ENCODE data around the gene IL22RA1.

IL22RA1 gene

GRCh38 chr1:24142546-24143534, at the start of gene IL22RA1:
IL22RA1 (minus strand) TSS chr1:24143140; CDS start chr1:24143082, 58 bp downstream.
- no peaks in the 10 kb centered on the region for H3K27me3 ChIP-seq (ENCODE audit: control insufficient read depth, insufficient read depth, low read length)
- no peaks in the 10 kb centered on the region for H3K36me3 ChIP-seq (ENCODE audit: control insufficient read depth, insufficient read depth, low read length)
- H3K27ac ChIP-seq (ENCODE audit: low read depth, low read length) = no peak within 1 kb of the TSS
- H3K4me3 ChIP-seq (ENCODE audit: low read length) = peak within 1 kb of the TSS; percentile 69
- H3K4me1 ChIP-seq (ENCODE audit: control insufficient read depth, insufficient read depth, low read length) = no peaks in the 10 kb centered on the region
- no peak within 1 kb of the TSS for H3K9ac ChIP-seq (ENCODE audit: low read length)

- Histone ChIP-seq H3K36me3 (ENCODE audit: control insufficient read depth, insufficient read depth, low read length) (no peaks in the 10 kb centered on the region), H3K27ac (ENCODE audit: low read depth, low read length) (no peak overlapping the region), H3K4me1 (ENCODE audit: control insufficient read depth, insufficient read depth, low read length) (no peaks in the 10 kb centered on the region), H3K4me3 (ENCODE audit: low read length) (no peak overlapping the region), H3K9ac (ENCODE audit: low read length) (no peak overlapping the region), H3K27me3 (ENCODE audit: control insufficient read depth, insufficient read depth, low read length) (peaks cover 2% of the 10 kb centered on the region)
Measured at GRCh38 chr1:24191860-24192259, 48.9 kb upstream of the IL22RA1 start.

DNA sequence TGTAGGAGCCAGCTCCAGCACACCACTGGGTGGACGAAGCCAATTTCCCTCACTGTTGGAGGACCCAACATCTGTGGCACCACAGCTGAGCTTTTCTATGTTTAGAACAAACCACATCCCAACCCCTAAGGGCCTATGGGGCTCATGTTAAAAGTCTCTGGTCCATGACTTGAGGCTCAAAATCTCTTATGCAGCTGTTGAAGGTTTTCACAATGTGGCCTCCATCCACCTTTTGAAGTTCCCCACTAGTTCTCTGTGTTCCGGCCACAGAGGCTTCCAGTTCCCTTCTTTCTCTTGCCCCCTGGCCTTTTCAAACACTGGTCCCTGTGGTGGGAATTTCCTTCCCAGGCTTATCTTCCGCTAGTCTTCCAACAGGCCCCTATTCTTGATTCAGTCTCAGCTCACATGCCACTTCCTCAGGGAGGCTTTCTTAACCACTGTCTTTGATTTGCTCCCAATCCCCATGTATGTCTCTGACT, 48.1 kb upstream of the IL22RA1 start:
- no peaks in the 10 kb centered on the region for H3K4me1 ChIP-seq (ENCODE audit: control insufficient read depth, insufficient read depth, low read length)
- no peak overlapping the region for H3K9ac ChIP-seq (ENCODE audit: low read length)
- peaks cover 2% of the 10 kb centered on the region for H3K27me3 ChIP-seq (ENCODE audit: control insufficient read depth, insufficient read depth, low read length)
- no peak overlapping the region for H3K4me3 ChIP-seq (ENCODE audit: low read length)
- no peaks in the 10 kb centered on the region for H3K36me3 ChIP-seq (ENCODE audit: control insufficient read depth, insufficient read depth, low read length)
- no peak overlapping the region for H3K27ac ChIP-seq (ENCODE audit: low read depth, low read length)

DNA sequence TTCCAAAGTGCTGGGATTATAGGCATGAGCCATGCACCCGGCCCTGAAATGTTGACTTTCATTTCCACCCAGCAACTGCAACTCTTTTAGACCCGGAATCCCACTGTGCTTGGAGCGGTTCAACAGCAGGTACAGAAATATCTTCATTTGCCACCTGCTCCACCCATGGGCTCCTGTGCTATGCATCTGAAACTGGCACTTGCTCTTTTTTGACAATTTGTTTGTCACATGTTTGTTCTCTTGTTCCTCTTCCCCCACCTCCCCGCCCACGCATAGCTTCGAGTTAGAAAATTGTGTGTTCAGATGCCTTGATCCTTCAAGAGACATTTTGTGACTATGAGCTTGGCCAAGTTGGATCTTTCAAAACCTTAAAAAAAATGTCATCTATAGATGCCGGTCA, 46.6 kb upstream of the IL22RA1 start:
- no peak overlapping the region for H3K4me3 ChIP-seq (ENCODE audit: low read length)
- H3K36me3 ChIP-seq (ENCODE audit: control insufficient read depth, insufficient read depth, low read length) = no peaks in the 10 kb centered on the region
- H3K9ac ChIP-seq (ENCODE audit: low read length) = no peak overlapping the region
- H3K4me1 ChIP-seq (ENCODE audit: control insufficient read depth, insufficient read depth, low read length) = no peaks in the 10 kb centered on the region
- peaks cover 2% of the 10 kb centered on the region for H3K27me3 ChIP-seq (ENCODE audit: control insufficient read depth, insufficient read depth, low read length)
- H3K27ac ChIP-seq (ENCODE audit: low read depth, low read length) = no peak overlapping the region

DNA sequence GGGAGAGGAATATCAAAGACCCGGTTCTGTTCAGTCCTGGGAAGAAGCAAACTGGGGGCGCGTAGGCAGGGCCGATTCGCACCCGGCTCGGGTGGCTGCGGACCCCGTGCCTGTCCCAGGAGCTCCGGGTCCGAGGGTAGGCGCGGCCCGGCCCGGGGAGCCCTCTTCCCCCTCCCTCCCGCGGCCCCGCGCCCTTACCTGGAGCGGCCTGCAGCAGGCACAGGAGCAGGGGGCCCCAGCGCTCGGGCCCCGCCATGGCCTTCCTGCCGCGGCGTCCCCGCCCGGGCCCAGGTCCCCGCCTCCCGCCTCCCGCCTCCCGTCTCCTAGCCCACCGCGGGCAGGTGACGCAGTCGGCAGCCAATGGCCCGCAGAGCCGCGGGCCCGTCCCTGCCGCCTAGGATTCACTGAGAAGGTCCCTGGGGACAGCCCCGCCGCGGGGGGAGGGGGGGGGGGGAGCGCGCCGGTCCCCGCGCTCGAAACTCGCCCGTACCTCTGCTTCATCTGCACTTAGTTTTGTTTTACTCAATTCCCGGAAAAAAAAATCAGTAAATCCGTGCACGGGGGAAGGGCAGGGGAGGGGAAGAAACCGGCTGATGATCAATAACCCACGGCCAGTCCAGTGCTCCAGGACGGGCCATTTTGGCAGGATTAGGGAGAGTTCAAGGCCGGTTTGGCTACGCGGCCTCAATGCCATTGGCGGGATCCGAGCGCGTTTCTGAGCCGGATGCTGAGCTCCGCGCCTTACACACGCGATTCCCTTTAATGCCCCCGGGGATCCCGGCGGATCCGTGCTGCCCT, 44.3 kb upstream of the IL22RA1 start, which contains the start of gene IFNLR1:
TSS of gene IFNLR1 (minus strand) at position 297 of the 798 bp plus-strand sequence. CDS start at position 256, 41 bp downstream.
- Histone ChIP-seq H3K4me3 (ENCODE audit: low read length) (peak within 1 kb of the TSS; percentile 84), H3K27ac (ENCODE audit: low read depth, low read length) (no peak within 1 kb of the TSS), H3K9ac (ENCODE audit: low read length) (no peak within 1 kb of the TSS), H3K36me3 (ENCODE audit: control insufficient read depth, insufficient read depth, low read length) (no peaks in the 10 kb centered on the region), H3K4me1 (ENCODE audit: control insufficient read depth, insufficient read depth, low read length) (no peaks in the 10 kb centered on the region), H3K27me3 (ENCODE audit: control insufficient read depth, insufficient read depth, low read length) (peaks cover 2% of the 10 kb centered on the region)

DNA sequence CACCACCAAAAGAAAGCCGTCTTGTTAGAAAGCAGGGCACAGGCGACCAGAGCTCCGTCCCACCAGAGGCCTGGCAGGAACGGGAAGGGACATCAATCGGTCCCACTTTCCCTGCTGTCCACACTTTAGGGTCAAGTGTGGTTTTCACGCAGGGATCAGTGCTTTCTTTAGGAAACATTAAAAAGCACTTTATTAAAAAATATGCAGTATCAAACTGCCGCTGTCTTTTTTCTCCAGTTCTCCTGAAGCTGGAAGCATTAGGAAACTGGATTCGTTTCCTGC, 43.7 kb upstream of the IL22RA1 start:
- H3K27ac ChIP-seq (ENCODE audit: low read depth, low read length) = no peak overlapping the region
- H3K9ac ChIP-seq (ENCODE audit: low read length) = no peak overlapping the region
- no peaks in the 10 kb centered on the region for H3K4me1 ChIP-seq (ENCODE audit: control insufficient read depth, insufficient read depth, low read length)
- H3K36me3 ChIP-seq (ENCODE audit: control insufficient read depth, insufficient read depth, low read length) = no peaks in the 10 kb centered on the region
- H3K4me3 ChIP-seq (ENCODE audit: low read length) = peak overlapping the region; percentile 84
- peaks cover 2% of the 10 kb centered on the region for H3K27me3 ChIP-seq (ENCODE audit: control insufficient read depth, insufficient read depth, low read length)

DNA sequence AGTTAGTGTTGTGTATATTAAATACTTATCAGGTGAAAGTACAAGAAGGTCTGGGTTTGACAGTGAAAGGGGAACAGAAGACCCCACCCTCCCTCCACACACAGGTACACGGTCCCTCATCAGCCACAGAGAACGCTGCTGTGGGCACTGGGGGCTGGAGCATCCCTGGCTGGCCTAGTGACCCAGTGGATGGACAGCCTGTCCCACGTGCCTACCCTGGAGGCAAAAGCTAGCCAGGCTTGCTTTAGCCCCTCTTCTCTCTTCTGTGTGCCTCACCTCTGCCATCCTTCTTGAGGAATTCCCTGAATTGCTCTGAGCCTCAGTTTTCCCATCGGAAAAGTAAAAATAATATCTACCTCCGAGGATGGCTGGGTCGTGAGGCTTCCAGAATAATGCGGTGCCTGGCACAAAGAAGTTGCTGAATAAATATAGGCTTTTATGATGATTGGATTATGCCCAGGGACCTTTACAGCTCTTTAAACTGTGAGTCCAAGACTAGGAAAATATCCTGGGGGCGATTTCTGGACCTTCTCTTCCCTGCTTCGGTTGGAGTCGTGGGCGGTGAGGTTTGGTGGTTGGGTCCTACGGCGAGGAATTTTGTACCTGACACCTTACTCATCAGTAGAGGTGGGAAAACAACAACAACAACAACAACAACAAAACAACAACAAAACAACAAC, 43.2 kb upstream of the IL22RA1 start:
- H3K4me1 ChIP-seq (ENCODE audit: control insufficient read depth, insufficient read depth, low read length) = no peaks in the 10 kb centered on the region
- no peak overlapping the region for H3K9ac ChIP-seq (ENCODE audit: low read length)
- H3K4me3 ChIP-seq (ENCODE audit: low read length) = peak overlapping the region; percentile 84
- H3K27me3 ChIP-seq (ENCODE audit: control insufficient read depth, insufficient read depth, low read length) = peaks cover 2% of the 10 kb centered on the region
- no peak overlapping the region for H3K27ac ChIP-seq (ENCODE audit: low read depth, low read length)
- H3K36me3 ChIP-seq (ENCODE audit: control insufficient read depth, insufficient read depth, low read length) = no peaks in the 10 kb centered on the region

GRCh38 chr1:24185076-24185475, 42.1 kb upstream of the IL22RA1 start:
- H3K4me3 ChIP-seq (ENCODE audit: low read length) = no peak overlapping the region
- no peaks in the 10 kb centered on the region for H3K36me3 ChIP-seq (ENCODE audit: control insufficient read depth, insufficient read depth, low read length)
- no peaks in the 10 kb centered on the region for H3K4me1 ChIP-seq (ENCODE audit: control insufficient read depth, insufficient read depth, low read length)
- H3K27ac ChIP-seq (ENCODE audit: low read depth, low read length) = no peak overlapping the region
- H3K9ac ChIP-seq (ENCODE audit: low read length) = no peak overlapping the region
- H3K27me3 ChIP-seq (ENCODE audit: control insufficient read depth, insufficient read depth, low read length) = peaks cover 2% of the 10 kb centered on the region

- no peak overlapping the region for H3K9ac ChIP-seq (ENCODE audit: low read length)
- H3K4me3 ChIP-seq (ENCODE audit: low read length) = no peak overlapping the region
- no peaks in the 10 kb centered on the region for H3K27me3 ChIP-seq (ENCODE audit: control insufficient read depth, insufficient read depth, low read length)
- no peaks in the 10 kb centered on the region for H3K4me1 ChIP-seq (ENCODE audit: control insufficient read depth, insufficient read depth, low read length)
- no peak overlapping the region for H3K27ac ChIP-seq (ENCODE audit: low read depth, low read length)
- no peaks in the 10 kb centered on the region for H3K36me3 ChIP-seq (ENCODE audit: control insufficient read depth, insufficient read depth, low read length)
Measured at GRCh38 chr1:24182061-24182460, 39.1 kb upstream of the IL22RA1 start.

- Histone ChIP-seq H3K4me1 (ENCODE audit: control insufficient read depth, insufficient read depth, low read length) (no peaks in the 10 kb centered on the region), H3K9ac (ENCODE audit: low read length) (no peak overlapping the region), H3K4me3 (ENCODE audit: low read length) (no peak overlapping the region), H3K27ac (ENCODE audit: low read depth, low read length) (no peak overlapping the region), H3K27me3 (ENCODE audit: control insufficient read depth, insufficient read depth, low read length) (no peaks in the 10 kb centered on the region), H3K36me3 (ENCODE audit: control insufficient read depth, insufficient read depth, low read length) (no peaks in the 10 kb centered on the region)
Measured at GRCh38 chr1:24181619-24182018, 38.7 kb upstream of the IL22RA1 start.

DNA sequence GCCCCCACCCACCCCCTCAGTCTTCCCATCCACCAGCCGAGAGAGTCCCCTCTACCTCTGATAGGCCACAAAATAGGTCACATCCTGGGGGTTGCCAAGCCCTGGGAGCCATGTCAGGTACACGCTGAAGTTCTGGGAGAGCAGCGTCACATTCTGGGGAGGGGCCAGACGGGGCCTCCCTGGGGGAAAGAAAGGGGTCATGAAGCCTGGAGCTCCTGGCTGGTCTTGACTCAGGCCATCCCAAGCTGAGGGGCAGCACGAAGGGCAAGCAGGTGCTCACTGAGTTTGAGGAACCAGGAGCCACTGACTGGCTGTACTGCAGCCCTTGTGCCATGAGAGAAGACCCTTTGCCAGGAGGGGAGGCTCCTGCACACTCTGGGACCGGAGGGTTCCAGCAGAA, 37.7 kb upstream of the IL22RA1 start:
- Histone ChIP-seq H3K4me1 (ENCODE audit: control insufficient read depth, insufficient read depth, low read length) (no peaks in the 10 kb centered on the region), H3K9ac (ENCODE audit: low read length) (no peak overlapping the region), H3K27ac (ENCODE audit: low read depth, low read length) (no peak overlapping the region), H3K27me3 (ENCODE audit: control insufficient read depth, insufficient read depth, low read length) (no peaks in the 10 kb centered on the region), H3K36me3 (ENCODE audit: control insufficient read depth, insufficient read depth, low read length) (no peaks in the 10 kb centered on the region), H3K4me3 (ENCODE audit: low read length) (no peak overlapping the region)

DNA sequence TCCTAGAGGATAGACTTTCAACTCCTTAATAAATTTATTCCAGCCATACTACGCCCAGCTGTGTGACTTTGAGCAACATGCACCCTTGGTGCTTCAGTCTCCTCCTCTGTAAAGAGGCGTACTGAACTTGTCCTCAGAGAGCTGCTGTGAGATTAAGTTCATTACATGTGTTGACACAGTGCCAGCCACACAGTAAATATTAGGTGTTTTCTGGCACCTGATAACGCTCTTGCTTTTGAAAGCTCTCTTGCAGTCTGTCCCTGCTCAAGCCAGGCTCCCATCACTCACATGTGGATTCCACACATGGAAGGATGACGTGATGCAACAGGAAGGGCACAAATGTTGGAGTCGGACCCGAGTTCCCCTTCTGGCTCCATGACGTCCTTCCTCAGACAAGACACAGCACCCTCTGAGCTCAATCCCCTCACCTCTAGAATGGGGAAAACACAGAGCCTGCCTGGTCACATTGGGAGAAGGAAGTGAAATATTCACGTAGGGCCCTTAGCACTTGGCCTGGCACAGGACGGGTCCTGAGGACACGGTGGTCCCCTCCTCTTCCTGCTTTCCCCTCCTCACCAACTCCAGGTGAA, 36.4 kb upstream of the IL22RA1 start:
- H3K9ac ChIP-seq (ENCODE audit: low read length) = no peak overlapping the region
- H3K36me3 ChIP-seq (ENCODE audit: control insufficient read depth, insufficient read depth, low read length) = no peaks in the 10 kb centered on the region
- H3K4me1 ChIP-seq (ENCODE audit: control insufficient read depth, insufficient read depth, low read length) = no peaks in the 10 kb centered on the region
- H3K27ac ChIP-seq (ENCODE audit: low read depth, low read length) = no peak overlapping the region
- no peaks in the 10 kb centered on the region for H3K27me3 ChIP-seq (ENCODE audit: control insufficient read depth, insufficient read depth, low read length)
- no peak overlapping the region for H3K4me3 ChIP-seq (ENCODE audit: low read length)
